HepG2 (cell line): ENCODE data around the gene LAMB3. TPM values are rescaled to one million over a fixed set of nuclear protein-coding genes. Genes with fewer than 3 reads are reported as not detected.

Experiments used
- ATAC-seq: fragments of 200-7000 bp; cut with Tn5 transposase; 3 replicates; pipeline ENCODE4 v1.9.1; 2020; ENCODE audit warnings: mild to moderate bottlenecking, moderate library complexity
- BruUV-seq: library from RNA; stranded (reverse); fragments of 400-500 nt; replicated peaks from 2 replicates; lab custom pipeline; 2021; lab: Mats Ljungman, UMichigan
- CTCF ChIA-PET: fragments of 300-600 bp; formaldehyde crosslinking; extraction: SDS; loops from one replicate; lab custom pipeline; 2021; ENCODE audit warnings: low total read pairs, inconsistent platforms, low intra/inter-chr PET ratio; lab: Yijun Ruan, JAX
- POLR2A ChIA-PET: fragments of 350-600 bp; sonication (Branson Sonifier 250); formaldehyde crosslinking; loops from one replicate; lab custom pipeline; 2020; ENCODE audit warnings: antibody characterized with exemption, inconsistent platforms; lab: Yijun Ruan, JAX
- DNase-seq: peaks from one replicate; pipeline ENCODE4 v3.0.0-alpha.2; 2015; ENCODE audit warnings: low spot score
- FAIRE-seq: peaks from 3 replicates; lab custom pipeline; 2011; peaks lifted over from hg19 to GRCh38; lab: Jason Lieb, UNC
- H2AFZ ChIP-seq: one replicate; pipeline ENCODE4 v1.6.1; 2011; ENCODE audit warnings: low read length, inconsistent platforms
- H3K27ac ChIP-seq: fragments of 300-600 bp; 3 replicates; pipeline ENCODE4 v1.8.0; 2011; ENCODE audit warnings: mixed run types, mild to moderate bottlenecking, mixed read lengths, low read length, inconsistent platforms; ENCODE audit not compliant: insufficient read depth; ENCODE audit errors: extremely low read length
- H3K27me3 ChIP-seq, 2 experiments: fragments of 200-600 bp in 1 of 2; 2 replicates in 1 of 2; 3 replicates in 1 of 2; pipeline versions ENCODE4 v1.6.0 to v1.8.0; 2011; ENCODE audit warnings: low read length in 2 of 2, mild to moderate bottlenecking in 2 of 2, moderate library complexity in 2 of 2, inconsistent platforms in 1 of 2; ENCODE audit not compliant: insufficient read depth in 2 of 2, control insufficient read depth in 1 of 2
- H3K36me3 ChIP-seq, 2 experiments: fragments of 200-600 bp in 1 of 2; replicated peaks in 1 of 2; 2 replicates in 1 of 2; 3 replicates in 1 of 2; pipeline versions ENCODE4 v1.5.1 to v1.8.0; 2011; ENCODE audit warnings: low read length in 2 of 2, inconsistent platforms in 1 of 2; ENCODE audit not compliant: insufficient read depth in 2 of 2, control insufficient read depth in 1 of 2
- H3K4me1 ChIP-seq: 2 replicates; pipeline ENCODE4 v1.5.1; 2012; ENCODE audit warnings: low read length, inconsistent platforms; ENCODE audit not compliant: insufficient read depth
- H3K4me2 ChIP-seq: 2 replicates; pipeline ENCODE4 v1.6.0; 2011; ENCODE audit warnings: low read depth, low read length, inconsistent platforms
- H3K4me3 ChIP-seq, 3 experiments: fragments of 200-600 bp in 1 of 3; sonication (generic), shearing (Covaris generic) in 1 of 3; replicated peaks in 1 of 3; 2 replicates each; pipeline ENCODE4 v1.5.1; 2011 to 2016; ENCODE audit warnings: low read length in 3 of 3, inconsistent platforms in 2 of 3, low read depth in 2 of 3, mild to moderate bottlenecking in 2 of 3, control low read depth in 1 of 3, mixed read lengths in 1 of 3; ENCODE audit not compliant: insufficient read depth in 1 of 3
- H3K79me2 ChIP-seq: one replicate; pipeline ENCODE4 v1.6.1; 2011; ENCODE audit warnings: low read length, inconsistent platforms; ENCODE audit not compliant: insufficient read depth
- H3K9ac ChIP-seq: 2 replicates; pipeline ENCODE4 v1.6.0; 2011; ENCODE audit warnings: mild to moderate bottlenecking, low read depth, low read length, inconsistent platforms; ENCODE audit not compliant: insufficient read depth
- H3K9me3 ChIP-seq: 2 replicates; pipeline ENCODE4 v1.5.1; 2012; ENCODE audit warnings: mild to moderate bottlenecking, low read length
- H4K20me1 ChIP-seq: 2 replicates; pipeline ENCODE4 v1.6.0; 2011; ENCODE audit warnings: inconsistent platforms, mild to moderate bottlenecking, low read length, moderate library complexity; ENCODE audit not compliant: insufficient read depth
- ATF7 ChIP-seq, 2 experiments: fragments of 450-650 bp in 1 of 2; sonication (generic) in 1 of 2; formaldehyde crosslinking in 1 of 2; IDR thresholded peaks; 2 replicates each; pipeline versions ENCODE4 v1.4.0 to v1.6.1; 2016 to 2020; ENCODE audit warnings: antibody characterized with exemption in 1 of 2, mild to moderate bottlenecking in 1 of 2, missing genetic modification reagents in 1 of 2
- CEBPZ ChIP-seq: IDR thresholded peaks from 2 replicates; pipeline ENCODE4 v1.6.1; 2012; ENCODE audit warnings: low read length, improper control_type of control experiment
- ZNF740 ChIP-seq: sonication (generic); formaldehyde crosslinking; IDR thresholded peaks from 2 replicates; pipeline ENCODE4 v1.4.0; 2020; ENCODE audit warnings: missing genetic modification reagents
- WGBS: methylation state at CpG from one replicate; pipeline ENCODE4 v1.1.6; 2017; ENCODE audit warnings: low lambda C conversion rate; 5-methylcytosine and 5-hydroxymethylcytosine counted together
- in situ Hi-C: cut with HindIII; loops from 2 replicates; pipeline ENCODE4 v1.10.0; 2017; ENCODE audit warnings: low pct_unique_long_range_greater_than_20kb; ENCODE audit not compliant: extremely low pct_ligation_motif_present
- intact Hi-C: fragments of 100-400 bp; cut with micrococcal nuclease; formaldehyde crosslinking; loops from one replicate; pipeline ENCODE4 v1.10.0; 2022; ENCODE audit not compliant: unreplicated experiment
- polyA plus RNA-seq, 8 experiments: library from polyadenylated mRNA; depleted of rRNA in 3 of 8; stranded (reverse) in 7 of 8; unstranded in 1 of 8; fragments of >200 nt; fragmentation: Illumina TruSeq in 4 of 8; extraction: Trizol in 4 of 8; gene quantifications; 2 replicates each; pipeline versions ENCODE4 v1.2.1 to v1.2.3, GENCODE V29; 2011 to 2016; ENCODE audit warnings: low read depth in 4 of 8, missing spikeins in 1 of 8, mixed read lengths in 1 of 8; ENCODE audit not compliant: insufficient read depth in 1 of 8
- total RNA-seq, 5 experiments: library from RNA; depleted of rRNA; stranded (reverse); fragments of >200 nt; fragmentation: Illumina TruSeq; extraction: Trizol; gene quantifications; 2 replicates each; pipeline ENCODE4 v1.2.3, GENCODE V29; 2016; ENCODE audit warnings: low read depth in 1 of 5

The LAMB3 gene
- total and polyA plus RNA-seq, 2 of the 13 experiments (the other 11 are each of a cell fraction or from before 2014, with no cell fraction given): 0.18 to 0.24 TPM

GRCh38 chr1:209625791-209626285 is 26.4 kb downstream of the LAMB3 start:
- no peak for TF ChIP-seq CEBPZ
- H2AFZ ChIP-seq: no peak overlapping the region
- in situ Hi-C loops (no loop called here), intact Hi-C loops (loop anchor here (2.0 kb wide), 1 partner anchor 57 kb away; no protein-coding TSS in a partner anchor)
- no peak overlapping the region for H3K9ac ChIP-seq
- no peak for DNase-seq
- 67% methylated on average over 11 of the region's 18 CpGs for WGBS
- ATAC-seq: no peak
- no peak for FAIRE-seq
- no TSS peak for BruUV-seq
- H3K27ac ChIP-seq: no peak overlapping the region
- no peaks in the 10 kb centered on the region for H3K36me3 ChIP-seq
- ChIA-PET POLR2A (no interaction called here), CTCF (no interaction called here)
- H3K27me3 ChIP-seq: no peaks in the 10 kb centered on the region; a peak in 1 of 5 replicates
- peaks cover 9% of the 10 kb centered on the region for H3K4me1 ChIP-seq
- no peaks in the 10 kb centered on the region for H3K79me2 ChIP-seq
- H3K4me2 ChIP-seq: no peak overlapping the region
- H3K9me3 ChIP-seq: no peaks in the 10 kb centered on the region
- no peaks in the 10 kb centered on the region for H4K20me1 ChIP-seq
- H3K4me3 ChIP-seq: no peak overlapping the region

- FAIRE-seq: no peak
- no peaks in the 10 kb centered on the region for H4K20me1 ChIP-seq
- H3K27me3 ChIP-seq: no peaks in the 10 kb centered on the region; a peak in 1 of 5 replicates
- H2AFZ ChIP-seq: no peak overlapping the region
- DNase-seq: no peak
- no peaks in the 10 kb centered on the region for H3K79me2 ChIP-seq
- H3K9me3 ChIP-seq: no peaks in the 10 kb centered on the region
- no peak overlapping the region for H3K27ac ChIP-seq
- H3K4me2 ChIP-seq: no peak overlapping the region
- no peaks in the 10 kb centered on the region for H3K36me3 ChIP-seq
- no peak overlapping the region for H3K4me3 ChIP-seq
- no peak overlapping the region for H3K9ac ChIP-seq
- in situ Hi-C loops: no loop called here
- CTCF ChIA-PET: no interaction called here
- intact Hi-C loops: no loop called here
- TF ChIP-seq ZNF740 (no peak), ATF7 (IDR thresholded peaks at IDR 0.05) (peak; percentile 42; the same call in 1 of the 2 replicates), ATF7 (CRISPR knock-in tag; IDR thresholded peaks at IDR 0.05) (no peak)
- TF ChIP-seq, all 625 proteins: peak for 1
- WGBS: 59% methylated on average over 9 of the region's 15 CpGs
- peaks cover 9% of the 10 kb centered on the region for H3K4me1 ChIP-seq
- BruUV-seq: no TSS peak
- POLR2A ChIA-PET: no interaction called here
- ATAC-seq: no peak
Measured at GRCh38 chr1:209624558-209625549, 27.4 kb downstream of the LAMB3 start.
